GM12878 (cell line): ENCODE measurements around the gene SERPINF2. TPM values are rescaled to one million over a fixed set of nuclear protein-coding genes. Genes with fewer than 3 reads are reported as not detected.

ENCODE experiments used
- CBFB ChIP-seq: IDR thresholded peaks from 2 replicates; pipeline ENCODE4 v1.6.1; 2016; ENCODE audit warnings: antibody characterized with exemption, low read depth
- CBX3 ChIP-seq: fragments of 200-600 bp; sonication (generic); IDR thresholded peaks from 2 replicates; pipeline ENCODE4 v1.6.1; 2016; ENCODE audit warnings: low read depth, borderline replicate concordance
- CHD4 ChIP-seq: fragments of 200-600 bp; sonication (generic); IDR thresholded peaks from 2 replicates; pipeline ENCODE4 v1.6.1; 2016; ENCODE audit warnings: mild to moderate bottlenecking
- CREM ChIP-seq: IDR thresholded peaks from 2 replicates; pipeline ENCODE4 v1.6.1; 2014; ENCODE audit warnings: antibody characterized with exemption, low read depth
- E2F8 ChIP-seq: fragments of 450-650 bp; IDR thresholded peaks from 2 replicates; pipeline ENCODE4 v1.6.1; 2018; ENCODE audit warnings: mild to moderate bottlenecking, low read depth, moderate library complexity; ENCODE audit not compliant: partially characterized antibody
- HDAC2 ChIP-seq: fragments of 200-600 bp; sonication (generic); IDR thresholded peaks from 2 replicates; pipeline ENCODE4 v1.6.1; 2017
- HSF1 ChIP-seq: fragments of 150-350 bp; IDR thresholded peaks from 2 replicates; pipeline ENCODE4 v1.6.1; 2014; ENCODE audit warnings: mild to moderate bottlenecking, low read depth, low read length
- IKZF2 ChIP-seq, 2 experiments: fragments of 450-650 bp; IDR thresholded peaks; 2 replicates each; pipeline ENCODE4 v1.6.1; 2017; ENCODE audit warnings: mild to moderate bottlenecking in 2 of 2, moderate library complexity in 2 of 2
- JUND ChIP-seq: IDR thresholded peaks from 2 replicates; pipeline ENCODE4 v1.6.1; 2012; ENCODE audit warnings: low read depth, mild to moderate bottlenecking, low read length, improper control_type of control experiment, moderate library complexity
- MEF2A ChIP-seq: IDR thresholded peaks from 2 replicates; pipeline ENCODE4 v1.6.1; 2011; ENCODE audit warnings: low read depth, mild to moderate bottlenecking, low read length, moderate library complexity; ENCODE audit not compliant: insufficient read depth
- MEF2B ChIP-seq: fragments of 450-650 bp; IDR thresholded peaks from 2 replicates; pipeline ENCODE4 v1.6.1; 2018; ENCODE audit warnings: mild to moderate bottlenecking, moderate library complexity; ENCODE audit not compliant: partially characterized antibody, poor library complexity, severe bottlenecking
- MXI1 ChIP-seq: fragments of 150-350 bp; IDR thresholded peaks from 2 replicates; pipeline ENCODE4 v1.6.1; 2011; ENCODE audit warnings: low read depth, mild to moderate bottlenecking, inconsistent platforms, low read length, improper control_type of control experiment
- MYB ChIP-seq: fragments of 150-350 bp; IDR thresholded peaks from 2 replicates; pipeline ENCODE4 v1.6.1; 2014; ENCODE audit warnings: mild to moderate bottlenecking, low read depth, low read length, borderline replicate concordance
- NFYB ChIP-seq: IDR thresholded peaks from 2 replicates; pipeline ENCODE4 v1.6.1; 2011; ENCODE audit warnings: low read depth, mild to moderate bottlenecking, low read length, improper control_type of control experiment, moderate library complexity; ENCODE audit not compliant: insufficient read depth
- PKNOX1 ChIP-seq: fragments of 450-650 bp; IDR thresholded peaks from 2 replicates; pipeline ENCODE4 v1.6.1; 2016; ENCODE audit warnings: mild to moderate bottlenecking
- POLR2AphosphoS2 ChIP-seq: IDR thresholded peaks from 2 replicates; pipeline ENCODE4 v1.6.1; 2011; ENCODE audit warnings: low read depth, mild to moderate bottlenecking, low read length, improper control_type of control experiment, moderate library complexity
- SKIL ChIP-seq: fragments of 450-650 bp; IDR thresholded peaks from 2 replicates; pipeline ENCODE4 v1.6.1; 2017; ENCODE audit warnings: mild to moderate bottlenecking, low read depth, inconsistent platforms; ENCODE audit not compliant: poor library complexity, severe bottlenecking
- SUZ12 ChIP-seq: fragments of 200-600 bp; sonication (generic); IDR thresholded peaks from one replicate; pipeline ENCODE4 v1.6.1; 2018; ENCODE audit warnings: antibody characterized with exemption, mild to moderate bottlenecking; ENCODE audit not compliant: unreplicated experiment
- TCF3 ChIP-seq: IDR thresholded peaks from 2 replicates; pipeline ENCODE4 v1.6.1; 2012; ENCODE audit warnings: low read depth, mild to moderate bottlenecking, low read length, borderline replicate concordance; ENCODE audit not compliant: insufficient read depth
- TCF7 ChIP-seq: IDR thresholded peaks from 2 replicates; pipeline ENCODE4 v1.6.1; 2014; ENCODE audit warnings: antibody characterized with exemption, borderline replicate concordance
- USF2 ChIP-seq: IDR thresholded peaks from 2 replicates; pipeline ENCODE4 v1.6.1; 2011; ENCODE audit warnings: low read depth, low read length, improper control_type of control experiment, borderline replicate concordance
- ZBED1 ChIP-seq: IDR thresholded peaks from 2 replicates; pipeline ENCODE4 v1.6.1; 2016; ENCODE audit warnings: borderline replicate concordance
- polyA plus RNA-seq, 11 experiments: library from polyadenylated mRNA; depleted of rRNA in 4 of 11; unstranded in 6 of 11; stranded (reverse) in 5 of 11; fragments of >200 nt; fragmentation: Nextera tagmentation in 4 of 11; fragmentation: Illumina TruSeq in 1 of 11; extraction: Ambion mirVana in 4 of 11; extraction: Trizol in 1 of 11; gene quantifications; 1 replicate in 1 of 11; 2 replicates in 10 of 11; pipeline versions ENCODE4 v1.2.1 to v1.2.3, GENCODE V29; 2011 to 2016; ENCODE audit warnings: inconsistent platforms in 2 of 11, missing spikeins in 2 of 11, low read depth in 1 of 11
- total RNA-seq, 4 experiments: library from RNA; depleted of rRNA in 3 of 4; stranded (reverse); fragments of >200 nt in 3 of 4; fragmentation: Illumina TruSeq in 1 of 4; extraction: Trizol in 1 of 4; gene quantifications; 2 replicates each; pipeline versions ENCODE4 v1.2.1 to v1.2.3, GENCODE V29; 2013 to 2021

Gene SERPINF2
- total and polyA plus RNA-seq, 10 of the 15 experiments (the other 5 are each of a cell fraction or from before 2014, with no cell fraction given): 0.04 to 0.21 (median 0.12) TPM; not detected in 6

GRCh38 chr17:1709971-1710806 lies 32.5 kb upstream of the SERPINF2 start, which contains the start of gene TLCD2 (continued):
- TF ChIP-seq TCF3 (no peak), HSF1 (no peak), SKIL (no peak), SUZ12 (peak; percentile 73), PKNOX1 (no peak), E2F8 (no peak), JUND (no peak), CBFB (no peak), MEF2B (no peak), POLR2AphosphoS2 (no peak), IKZF2 (IDR thresholded peaks at IDR 0.05) (no peak), NFYB (no peak), CBX3 (no peak), USF2 (no peak), MYB (no peak), ZBED1 (no peak), CHD4 (no peak), MXI1 (no peak), CREM (no peak), HDAC2 (no peak), MEF2A (no peak), TCF7 (no peak)
